Prostate gland (tissue), 2 donors: ENCODE results near the gene FAR2. TPM values are rescaled to one million over a fixed set of nuclear protein-coding genes. Genes with fewer than 3 reads are reported as not detected.

Experiments
- DNase-seq: peaks from one replicate; pipeline ENCODE4 v3.0.0-alpha.2; 2019; ENCODE audit warnings: low spot score
- H3K27ac ChIP-seq, 2 donors: fragments of 200-600 bp; sonication (generic); 2 replicates each; pipeline ENCODE4 v1.5.1; 2017 to 2019
- H3K27me3 ChIP-seq: fragments of 200-600 bp; sonication (generic); replicated peaks from 2 replicates; pipeline ENCODE4 v1.5.1; 2019; ENCODE audit not compliant: insufficient read depth
- H3K36me3 ChIP-seq, 2 donors: fragments of 200-600 bp; sonication (generic); 1 replicate in 1 of 2; 2 replicates in 1 of 2; pipeline versions ENCODE4 v1.5.1 to v1.8.1; 2017 to 2019
- H3K4me1 ChIP-seq: fragments of 200-600 bp; sonication (generic); replicated peaks from 2 replicates; pipeline ENCODE4 v1.5.1; 2019
- H3K4me3 ChIP-seq, 2 donors: fragments of 200-600 bp; sonication (generic); 2 replicates each; pipeline ENCODE4 v1.5.1; 2017 to 2019
- H3K9me3 ChIP-seq: fragments of 200-600 bp; sonication (generic); 2 replicates; pipeline ENCODE4 v1.5.1; 2017
- POLR2A ChIP-seq: fragments of 450-650 bp; IDR thresholded peaks from one replicate; pipeline ENCODE4 v1.6.1; 2016; ENCODE audit warnings: antibody characterized with exemption, mild to moderate bottlenecking
- POLR2AphosphoS5 ChIP-seq: sonication (generic); formaldehyde crosslinking; IDR thresholded peaks from one replicate; pipeline ENCODE4 v1.6.1; 2017; ENCODE audit warnings: antibody characterized with exemption
- WGBS: methylation state at CpG from one replicate; pipeline ENCODE4 v1.1.5; 2018; 5-methylcytosine and 5-hydroxymethylcytosine counted together
- intact Hi-C: fragments of 100-400 bp; cut with DNase I; formaldehyde crosslinking; loops from one replicate; pipeline ENCODE4 v1.14.2; 2022
- total RNA-seq, 2 donors: library from RNA; depleted of rRNA; stranded (reverse); fragments of >200 nt; gene quantifications; one replicate each; pipeline ENCODE4 v1.1.0, GENCODE V29; 2016
- TF ChIP-seq, protein P1 (sequence below), 4 experiments: fragments of 200-600 bp in 2 of 4; fragments of 450-650 bp in 2 of 4; sonication (generic) in 2 of 4; IDR thresholded peaks; 1 replicate in 3 of 4; 2 replicates in 1 of 4; pipeline ENCODE4 v1.5.1; 2016 to 2019; ENCODE audit warnings: antibody characterized with exemption in 4 of 4, mild to moderate bottlenecking in 2 of 4, moderate library complexity in 2 of 4

Gene FAR2
- total RNA-seq, 2 donors from 2014 or later, result 3.1 to 7.2 TPM

DNA sequence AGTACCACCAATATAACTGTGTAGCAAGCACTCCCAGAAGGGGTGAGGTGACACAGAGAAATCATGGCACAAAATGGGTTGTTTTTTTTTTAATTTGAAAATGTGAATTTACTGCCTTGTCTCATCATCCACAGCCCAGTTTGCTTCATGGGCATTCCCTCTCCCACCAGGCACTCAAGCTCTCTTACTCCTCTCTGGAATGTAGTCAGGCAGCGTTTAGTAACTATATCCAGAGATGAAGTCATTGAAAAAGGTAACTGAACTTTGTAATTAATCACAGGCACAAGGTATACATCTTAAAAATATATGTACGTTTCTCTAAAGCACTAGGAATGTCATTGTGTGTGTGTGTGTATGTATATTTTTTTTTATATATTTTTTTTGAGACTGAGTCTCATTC, 91.4 kb downstream of the FAR2 start:
- H3K4me1 ChIP-seq, result no peaks in the 10 kb centered on the region
- no peaks in the 10 kb centered on the region for H3K36me3 ChIP-seq
- DNase-seq, result no peak
- no peaks in the 10 kb centered on the region for H3K9me3 ChIP-seq
- intact Hi-C loops, result no loop called here
- no peaks in the 10 kb centered on the region for H3K27me3 ChIP-seq
- H3K27ac ChIP-seq, result no peak overlapping the region
- WGBS, result 62% methylated on average over 2 of the region's 2 CpGs
- TF ChIP-seq, protein P1, sequence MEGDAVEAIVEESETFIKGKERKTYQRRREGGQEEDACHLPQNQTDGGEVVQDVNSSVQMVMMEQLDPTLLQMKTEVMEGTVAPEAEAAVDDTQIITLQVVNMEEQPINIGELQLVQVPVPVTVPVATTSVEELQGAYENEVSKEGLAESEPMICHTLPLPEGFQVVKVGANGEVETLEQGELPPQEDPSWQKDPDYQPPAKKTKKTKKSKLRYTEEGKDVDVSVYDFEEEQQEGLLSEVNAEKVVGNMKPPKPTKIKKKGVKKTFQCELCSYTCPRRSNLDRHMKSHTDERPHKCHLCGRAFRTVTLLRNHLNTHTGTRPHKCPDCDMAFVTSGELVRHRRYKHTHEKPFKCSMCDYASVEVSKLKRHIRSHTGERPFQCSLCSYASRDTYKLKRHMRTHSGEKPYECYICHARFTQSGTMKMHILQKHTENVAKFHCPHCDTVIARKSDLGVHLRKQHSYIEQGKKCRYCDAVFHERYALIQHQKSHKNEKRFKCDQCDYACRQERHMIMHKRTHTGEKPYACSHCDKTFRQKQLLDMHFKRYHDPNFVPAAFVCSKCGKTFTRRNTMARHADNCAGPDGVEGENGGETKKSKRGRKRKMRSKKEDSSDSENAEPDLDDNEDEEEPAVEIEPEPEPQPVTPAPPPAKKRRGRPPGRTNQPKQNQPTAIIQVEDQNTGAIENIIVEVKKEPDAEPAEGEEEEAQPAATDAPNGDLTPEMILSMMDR (IDR thresholded peaks at IDR 0.05), result no peak
- TF ChIP-seq POLR2AphosphoS5 (no peak), POLR2A (no peak)
- H3K4me3 ChIP-seq, result no peak overlapping the region

DNA sequence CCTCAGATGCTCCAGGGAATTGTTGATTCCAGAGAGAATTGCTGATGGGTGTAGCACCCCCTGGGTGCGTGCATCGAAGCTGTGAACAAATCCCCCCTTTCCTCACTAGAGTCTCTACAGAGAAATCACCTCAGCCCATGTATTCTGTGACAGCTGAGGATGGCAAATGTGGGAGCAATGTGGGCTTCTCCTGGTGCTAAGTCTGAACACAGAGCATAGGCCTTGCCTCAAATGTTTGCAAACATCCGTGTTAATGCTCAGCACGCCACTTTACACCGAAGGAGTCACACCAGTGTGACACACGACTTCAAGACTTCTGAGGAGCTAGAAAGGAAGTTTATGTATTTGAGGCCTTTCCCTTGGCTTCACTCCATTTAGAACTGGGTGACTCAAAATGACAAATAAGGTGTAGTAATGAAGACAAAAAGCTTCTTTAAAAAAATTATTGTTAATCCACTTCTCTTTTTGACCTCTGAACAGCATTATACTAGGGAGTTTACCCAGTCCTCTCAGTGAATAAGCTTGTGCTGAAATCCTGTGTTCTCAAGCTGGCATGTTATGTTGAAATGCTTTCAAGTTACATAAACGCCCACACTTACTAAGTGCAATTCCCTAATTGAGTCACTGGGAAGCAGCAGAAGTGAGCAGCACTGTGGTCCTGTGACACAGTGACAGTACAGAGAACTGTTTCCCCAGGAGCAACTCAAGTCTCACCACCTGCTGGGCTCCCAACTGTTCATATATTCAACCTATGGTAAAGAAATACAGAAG, 92.9 kb downstream of the FAR2 start:
- Histone ChIP-seq H3K27me3 (no peaks in the 10 kb centered on the region), H3K4me1 (no peaks in the 10 kb centered on the region), H3K27ac (no peak overlapping the region), H3K9me3 (no peaks in the 10 kb centered on the region), H3K4me3 (no peak overlapping the region), H3K36me3 (no peaks in the 10 kb centered on the region)
- TF ChIP-seq POLR2A, result no peak
- peak; percentile 20 for TF ChIP-seq POLR2AphosphoS5
- TF ChIP-seq, protein P1 (IDR thresholded peaks at IDR 0.05), result peak in 1 of 4 experiments; percentile 8
- intact Hi-C loops, result no loop called here
- DNase-seq, result peak; percentile 11
- 24% methylated on average over 7 of the region's 7 CpGs for WGBS

DNA sequence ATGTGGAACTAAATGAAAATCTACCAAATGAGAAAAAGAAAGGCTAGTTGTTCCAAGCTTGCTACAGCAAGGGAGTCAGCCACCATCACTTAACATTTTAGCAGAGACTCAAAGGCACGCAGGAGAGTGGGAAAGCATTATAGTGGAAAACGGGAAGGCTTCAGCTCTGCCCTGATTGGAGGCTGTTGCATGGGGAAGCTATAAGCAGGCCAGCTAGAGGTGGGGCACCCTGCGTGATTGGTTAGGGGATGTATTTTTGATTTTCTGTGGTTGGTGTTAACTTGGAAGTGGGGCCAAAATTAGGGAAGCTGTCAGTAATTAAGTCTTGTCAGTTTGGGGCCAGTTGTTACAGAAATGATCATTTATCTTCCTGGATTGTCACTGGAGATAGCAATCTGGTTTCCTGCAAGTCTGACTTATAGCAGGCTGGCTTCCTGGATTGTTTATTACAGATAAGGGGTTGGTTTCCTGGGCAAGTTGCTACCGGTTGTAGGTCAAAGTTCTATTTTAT, 93.9 kb downstream of the FAR2 start:
- intact Hi-C loops, result no loop called here
- TF ChIP-seq POLR2A (no peak), POLR2AphosphoS5 (no peak)
- TF ChIP-seq, protein P1 (IDR thresholded peaks at IDR 0.05), result no peak
- Histone ChIP-seq H3K4me3 (no peak overlapping the region), H3K36me3 (no peaks in the 10 kb centered on the region), H3K4me1 (no peaks in the 10 kb centered on the region), H3K27ac (no peak overlapping the region), H3K27me3 (no peaks in the 10 kb centered on the region), H3K9me3 (no peaks in the 10 kb centered on the region)
- WGBS, result 66% methylated on average over 4 of the region's 4 CpGs
- no peak for DNase-seq

DNA sequence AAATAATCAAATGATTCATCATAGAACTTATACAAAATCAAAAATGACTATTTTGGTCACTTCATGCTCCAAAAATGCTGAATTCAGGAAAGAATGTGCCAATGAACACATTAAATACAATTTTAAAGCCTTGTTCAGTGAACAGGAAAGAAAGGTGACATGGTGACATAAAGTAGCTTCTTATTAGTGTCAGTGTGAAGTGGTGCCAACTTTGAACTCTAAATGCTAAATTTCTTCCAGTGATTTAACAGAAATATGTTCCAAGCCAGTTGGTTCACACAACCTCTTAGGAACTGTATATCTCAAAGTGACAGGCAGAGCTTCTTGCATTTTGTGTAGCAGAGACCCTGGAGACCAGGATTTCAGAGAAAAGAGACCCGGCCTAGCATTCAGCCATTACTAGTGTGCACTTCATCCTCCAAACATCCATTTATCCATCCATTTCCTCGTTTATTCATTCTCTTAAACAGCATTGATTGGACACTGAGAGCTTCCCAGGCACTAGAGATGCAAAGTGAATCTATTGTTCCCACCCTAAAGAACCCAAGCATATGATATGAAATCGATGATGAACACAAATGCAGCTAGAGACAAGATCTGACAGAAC, 95.2 kb downstream of the FAR2 start:
- DNase-seq, result no peak
- intact Hi-C loops, result no loop called here

More for the DNA sequence above, 95.2 kb downstream of the FAR2 start:
- TF ChIP-seq POLR2A, result no peak
- TF ChIP-seq, protein P1 (IDR thresholded peaks at IDR 0.05), result no peak
- no peak for TF ChIP-seq POLR2AphosphoS5
- Histone ChIP-seq H3K36me3 (no peaks in the 10 kb centered on the region), H3K9me3 (no peaks in the 10 kb centered on the region), H3K27ac (no peak overlapping the region), H3K4me3 (no peak overlapping the region), H3K4me1 (no peaks in the 10 kb centered on the region), H3K27me3 (no peaks in the 10 kb centered on the region)
- 98% methylated on average over 3 of the region's 3 CpGs for WGBS
